ENCODE data around the gene GPR107. TPM values are rescaled to one million over a fixed set of nuclear protein-coding genes. Genes with fewer than 3 reads are reported as not detected.

Gene GPR107
- total RNA-seq, 1 experiment from 2014 or later: 33.2 TPM

GRCh38 chr9:130084337-130084736, 30.6 kb downstream of the GPR107 start (continued):
- TF ChIP-seq, protein P1, sequence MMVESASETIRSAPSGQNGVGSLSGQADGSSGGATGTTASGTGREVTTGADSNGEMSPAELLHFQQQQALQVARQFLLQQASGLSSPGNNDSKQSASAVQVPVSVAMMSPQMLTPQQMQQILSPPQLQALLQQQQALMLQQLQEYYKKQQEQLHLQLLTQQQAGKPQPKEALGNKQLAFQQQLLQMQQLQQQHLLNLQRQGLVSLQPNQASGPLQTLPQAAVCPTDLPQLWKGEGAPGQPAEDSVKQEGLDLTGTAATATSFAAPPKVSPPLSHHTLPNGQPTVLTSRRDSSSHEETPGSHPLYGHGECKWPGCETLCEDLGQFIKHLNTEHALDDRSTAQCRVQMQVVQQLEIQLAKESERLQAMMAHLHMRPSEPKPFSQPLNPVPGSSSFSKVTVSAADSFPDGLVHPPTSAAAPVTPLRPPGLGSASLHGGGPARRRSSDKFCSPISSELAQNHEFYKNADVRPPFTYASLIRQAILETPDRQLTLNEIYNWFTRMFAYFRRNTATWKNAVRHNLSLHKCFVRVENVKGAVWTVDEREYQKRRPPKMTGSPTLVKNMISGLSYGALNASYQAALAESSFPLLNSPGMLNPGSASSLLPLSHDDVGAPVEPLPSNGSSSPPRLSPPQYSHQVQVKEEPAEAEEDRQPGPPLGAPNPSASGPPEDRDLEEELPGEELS (CRISPR knock-in tag; IDR thresholded peaks at IDR 0.05): no peak
- TF ChIP-seq, protein P2, sequence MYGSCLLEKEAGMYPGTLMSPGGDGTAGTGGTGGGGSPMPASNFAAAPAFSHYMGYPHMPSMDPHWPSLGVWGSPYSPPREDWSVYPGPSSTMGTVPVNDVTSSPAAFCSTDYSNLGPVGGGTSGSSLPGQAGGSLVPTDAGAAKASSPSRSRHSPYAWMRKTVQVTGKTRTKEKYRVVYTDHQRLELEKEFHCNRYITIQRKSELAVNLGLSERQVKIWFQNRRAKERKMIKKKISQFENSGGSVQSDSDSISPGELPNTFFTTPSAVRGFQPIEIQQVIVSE (CRISPR knock-in tag; IDR thresholded peaks at IDR 0.05; ENCODE audit: borderline replicate concordance): no peak
- TF ChIP-seq, protein P3, sequence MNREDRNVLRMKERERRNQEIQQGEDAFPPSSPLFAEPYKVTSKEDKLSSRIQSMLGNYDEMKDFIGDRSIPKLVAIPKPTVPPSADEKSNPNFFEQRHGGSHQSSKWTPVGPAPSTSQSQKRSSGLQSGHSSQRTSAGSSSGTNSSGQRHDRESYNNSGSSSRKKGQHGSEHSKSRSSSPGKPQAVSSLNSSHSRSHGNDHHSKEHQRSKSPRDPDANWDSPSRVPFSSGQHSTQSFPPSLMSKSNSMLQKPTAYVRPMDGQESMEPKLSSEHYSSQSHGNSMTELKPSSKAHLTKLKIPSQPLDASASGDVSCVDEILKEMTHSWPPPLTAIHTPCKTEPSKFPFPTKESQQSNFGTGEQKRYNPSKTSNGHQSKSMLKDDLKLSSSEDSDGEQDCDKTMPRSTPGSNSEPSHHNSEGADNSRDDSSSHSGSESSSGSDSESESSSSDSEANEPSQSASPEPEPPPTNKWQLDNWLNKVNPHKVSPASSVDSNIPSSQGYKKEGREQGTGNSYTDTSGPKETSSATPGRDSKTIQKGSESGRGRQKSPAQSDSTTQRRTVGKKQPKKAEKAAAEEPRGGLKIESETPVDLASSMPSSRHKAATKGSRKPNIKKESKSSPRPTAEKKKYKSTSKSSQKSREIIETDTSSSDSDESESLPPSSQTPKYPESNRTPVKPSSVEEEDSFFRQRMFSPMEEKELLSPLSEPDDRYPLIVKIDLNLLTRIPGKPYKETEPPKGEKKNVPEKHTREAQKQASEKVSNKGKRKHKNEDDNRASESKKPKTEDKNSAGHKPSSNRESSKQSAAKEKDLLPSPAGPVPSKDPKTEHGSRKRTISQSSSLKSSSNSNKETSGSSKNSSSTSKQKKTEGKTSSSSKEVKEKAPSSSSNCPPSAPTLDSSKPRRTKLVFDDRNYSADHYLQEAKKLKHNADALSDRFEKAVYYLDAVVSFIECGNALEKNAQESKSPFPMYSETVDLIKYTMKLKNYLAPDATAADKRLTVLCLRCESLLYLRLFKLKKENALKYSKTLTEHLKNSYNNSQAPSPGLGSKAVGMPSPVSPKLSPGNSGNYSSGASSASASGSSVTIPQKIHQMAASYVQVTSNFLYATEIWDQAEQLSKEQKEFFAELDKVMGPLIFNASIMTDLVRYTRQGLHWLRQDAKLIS (CRISPR knock-in tag; IDR thresholded peaks at IDR 0.05; ENCODE audit: borderline replicate concordance): no peak
- no peak for TF ChIP-seq PRDM15 (CRISPR knock-in tag; IDR thresholded peaks at IDR 0.05)
- no peak for TF ChIP-seq E2F4 (CRISPR knock-in tag; IDR thresholded peaks at IDR 0.05; ENCODE audit: borderline replicate concordance, low read depth)
- TF ChIP-seq GRHL2 (CRISPR knock-in tag; IDR thresholded peaks at IDR 0.05; ENCODE audit: insufficient replicate concordance, severe bottlenecking): no peak
- TF ChIP-seq NFE2L1 (CRISPR knock-in tag; IDR thresholded peaks at IDR 0.05): no peak
- TF ChIP-seq ZNF512 (CRISPR knock-in tag; IDR thresholded peaks at IDR 0.05; ENCODE audit: borderline replicate concordance): no peak
- TF ChIP-seq, protein P4, sequence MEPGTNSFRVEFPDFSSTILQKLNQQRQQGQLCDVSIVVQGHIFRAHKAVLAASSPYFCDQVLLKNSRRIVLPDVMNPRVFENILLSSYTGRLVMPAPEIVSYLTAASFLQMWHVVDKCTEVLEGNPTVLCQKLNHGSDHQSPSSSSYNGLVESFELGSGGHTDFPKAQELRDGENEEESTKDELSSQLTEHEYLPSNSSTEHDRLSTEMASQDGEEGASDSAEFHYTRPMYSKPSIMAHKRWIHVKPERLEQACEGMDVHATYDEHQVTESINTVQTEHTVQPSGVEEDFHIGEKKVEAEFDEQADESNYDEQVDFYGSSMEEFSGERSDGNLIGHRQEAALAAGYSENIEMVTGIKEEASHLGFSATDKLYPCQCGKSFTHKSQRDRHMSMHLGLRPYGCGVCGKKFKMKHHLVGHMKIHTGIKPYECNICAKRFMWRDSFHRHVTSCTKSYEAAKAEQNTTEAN (CRISPR knock-in tag; IDR thresholded peaks at IDR 0.05): no peak
- TF ChIP-seq CTCF (IDR thresholded peaks at IDR 0.05): no peak

Data from WTC11 (cell line).